Activated CD8-positive, alpha-beta memory T cell treated with anti-CD3 and anti-CD28 coated beads, Interleukin-2, amount 50 U/mL, for 48 hours (primary cell): Measurements from ENCODE around the gene CALML5.

ENCODE experiments used
- DNase-seq: peaks from one replicate; pipeline ENCODE4 v3.0.0-alpha.2; 2020

The CALML5 gene

GRCh38 chr10:5480162-5480941 is 19.0 kb downstream of the CALML5 start:
- DNase-seq = no peak

GRCh38 chr10:5479481-5480161 is 19.7 kb downstream of the CALML5 start:
- peak; percentile 42 for DNase-seq

- DNase-seq = peak; percentile 33
Observed at GRCh38 chr10:5478694-5479305, 20.6 kb downstream of the CALML5 start.

GRCh38 chr10:5477948-5478693 is 21.2 kb downstream of the CALML5 start:
- DNase-seq = peak; percentile 25

DNA sequence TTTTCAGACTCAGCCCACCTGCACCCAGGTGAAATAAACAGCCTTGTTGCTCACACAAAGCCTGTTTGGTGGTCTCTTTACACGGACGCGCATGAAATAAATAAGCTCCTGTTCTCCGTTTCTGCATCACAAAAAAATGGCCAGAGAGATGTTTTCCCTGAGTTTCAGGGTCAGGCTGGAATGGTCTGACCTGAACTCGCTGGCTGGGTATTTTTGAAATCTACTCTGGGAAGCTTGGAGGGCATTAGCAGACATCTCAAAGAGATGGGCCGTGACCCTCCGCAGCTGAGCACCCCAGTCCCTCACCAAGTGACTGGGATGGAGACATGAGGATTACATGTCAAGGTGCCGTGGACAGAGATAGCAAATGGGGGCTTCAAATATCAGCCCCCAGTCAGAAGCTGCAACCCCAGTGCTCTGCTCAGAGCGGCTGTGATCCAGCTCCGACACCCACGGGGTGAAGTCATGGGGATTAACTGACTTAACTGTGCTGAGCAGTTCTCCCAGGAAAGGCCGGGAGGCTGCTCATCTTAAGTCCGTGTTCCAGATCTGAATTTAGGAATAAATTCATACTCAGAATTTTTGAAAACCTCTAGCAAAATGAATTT is 22.3 kb downstream of the CALML5 start:
- DNase-seq = peak; percentile 29

DNA sequence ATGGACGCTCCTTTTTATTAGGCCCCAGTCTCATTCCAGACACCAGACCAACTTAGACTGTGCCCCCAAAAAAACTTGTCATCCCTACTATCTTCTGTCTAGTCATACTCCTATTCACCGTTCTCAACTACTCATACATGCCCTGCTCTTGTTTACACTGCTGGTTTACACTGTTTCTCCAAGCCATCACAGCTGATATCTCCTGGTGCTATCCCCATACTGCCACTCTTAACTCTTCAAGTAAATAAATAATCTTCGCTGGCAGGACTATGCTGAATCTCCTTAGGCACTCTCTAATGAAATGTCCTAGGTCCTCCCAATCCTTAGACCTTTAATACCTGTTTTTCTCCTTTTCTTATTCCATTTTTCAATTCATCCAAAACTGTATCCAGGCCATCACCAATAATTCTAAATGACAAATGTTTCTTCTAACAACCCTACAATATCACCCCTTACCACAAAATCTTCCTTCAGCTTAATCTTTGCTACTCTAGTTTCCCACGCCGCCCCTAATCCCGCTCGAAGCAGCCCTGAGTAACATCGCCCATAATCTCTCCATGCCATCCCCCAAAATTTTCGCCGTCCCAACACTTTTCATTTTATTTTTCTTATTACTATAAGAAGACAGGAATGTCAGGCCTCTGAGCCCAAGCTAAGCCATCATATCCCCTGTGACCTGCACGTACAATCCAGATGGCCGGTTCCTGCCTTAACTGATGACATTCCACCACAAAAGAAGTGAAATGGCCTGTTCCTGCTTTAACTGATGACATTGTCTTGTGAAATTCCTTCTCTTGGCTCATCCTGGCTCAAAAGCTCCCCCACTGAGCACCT is 23.2 kb downstream of the CALML5 start:
- DNase-seq = peak; percentile 12

DNA sequence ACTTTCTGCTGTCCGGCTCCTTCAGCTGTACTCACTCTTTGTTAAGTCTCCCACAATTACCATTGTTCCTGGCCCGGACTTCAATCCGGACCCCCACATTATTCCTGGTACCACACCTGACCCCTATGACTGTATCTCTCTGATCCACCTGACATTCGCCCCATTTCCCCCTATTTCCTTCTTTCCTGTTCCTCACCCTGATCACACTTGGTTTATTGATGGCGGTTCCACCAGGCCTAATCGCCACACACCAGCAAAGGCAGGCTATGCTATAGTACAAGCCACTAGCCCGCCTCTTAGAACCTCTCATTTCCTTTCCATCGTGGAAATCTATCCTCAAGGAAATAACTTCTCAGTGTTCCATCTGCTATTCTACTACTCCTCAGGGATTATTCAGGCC is 24.3 kb downstream of the CALML5 start:
- peak; percentile 7 for DNase-seq

GRCh38 chr10:5474642-5475041 is 24.7 kb downstream of the CALML5 start:
- DNase-seq = peak; percentile 7

DNA sequence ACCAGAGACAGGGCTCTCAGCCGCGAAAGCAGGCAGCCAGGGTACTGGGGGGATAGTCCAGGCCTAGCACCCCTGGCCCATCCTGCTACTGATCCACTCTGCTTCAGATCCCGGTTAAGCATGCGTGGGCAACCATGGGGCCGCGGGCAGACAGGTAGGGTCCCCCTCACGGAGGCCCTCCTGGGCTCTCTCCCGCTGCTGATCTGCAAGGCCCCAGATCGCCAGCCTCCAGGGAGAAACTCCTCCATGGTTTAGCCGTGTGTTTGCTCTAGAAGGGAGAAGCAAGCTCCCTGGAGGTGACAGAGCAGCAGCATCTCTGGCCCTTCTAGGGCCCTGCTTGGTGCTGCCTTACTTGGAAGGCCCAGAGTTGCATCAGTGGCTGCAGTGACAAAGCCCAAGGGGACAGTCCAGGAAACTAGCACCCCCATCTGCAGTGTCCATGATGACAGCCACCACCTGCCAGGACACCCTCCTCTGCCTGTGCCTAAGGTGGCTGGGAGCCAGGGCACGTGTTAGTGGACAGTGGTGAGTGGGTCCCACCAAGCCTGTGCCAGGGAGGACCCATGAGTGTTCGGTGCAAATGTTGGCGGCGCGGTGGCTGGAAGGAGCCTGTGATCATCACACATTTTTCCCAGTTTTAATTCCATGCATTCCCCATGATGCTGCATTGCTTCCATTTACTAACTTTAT is 29.2 kb downstream of the CALML5 start:
- DNase-seq = no peak

DNA sequence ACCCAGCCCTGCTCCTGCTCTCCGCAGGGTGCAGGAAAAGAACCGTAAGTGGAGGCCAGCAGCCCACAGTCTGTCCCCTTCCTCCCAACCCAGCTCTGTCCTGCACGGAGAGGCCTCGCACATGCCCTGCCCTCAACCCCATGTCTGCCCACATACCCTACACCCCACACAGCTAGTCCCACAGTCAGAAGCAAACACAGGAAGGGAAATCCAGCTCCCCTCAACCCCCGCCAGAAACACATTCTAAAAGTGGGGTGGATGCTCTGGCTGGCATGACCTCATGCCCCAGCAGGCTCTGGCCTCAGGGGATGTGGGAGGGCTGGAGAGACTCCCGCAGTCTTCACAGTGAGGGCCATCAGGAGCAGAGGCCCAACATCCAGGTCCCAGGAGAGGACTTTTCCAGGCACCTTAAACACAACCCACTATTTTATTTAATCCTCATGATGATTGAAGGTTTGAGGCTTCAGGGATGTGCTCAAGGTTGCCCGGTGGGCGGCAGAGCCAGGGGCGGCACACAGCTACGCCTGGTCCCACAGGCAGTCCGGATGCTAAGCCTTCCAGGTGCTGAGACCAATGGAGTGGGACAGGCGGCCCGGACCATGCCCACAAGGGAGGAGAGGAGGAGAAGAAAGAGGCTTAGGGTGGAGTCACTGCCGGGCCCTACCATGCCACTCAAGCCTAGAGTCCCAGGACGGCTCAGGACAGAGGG is 29.9 kb downstream of the CALML5 start:
- DNase-seq = no peak

GRCh38 chr10:5468262-5469106 is 30.9 kb downstream of the CALML5 start:
- no peak for DNase-seq

DNA sequence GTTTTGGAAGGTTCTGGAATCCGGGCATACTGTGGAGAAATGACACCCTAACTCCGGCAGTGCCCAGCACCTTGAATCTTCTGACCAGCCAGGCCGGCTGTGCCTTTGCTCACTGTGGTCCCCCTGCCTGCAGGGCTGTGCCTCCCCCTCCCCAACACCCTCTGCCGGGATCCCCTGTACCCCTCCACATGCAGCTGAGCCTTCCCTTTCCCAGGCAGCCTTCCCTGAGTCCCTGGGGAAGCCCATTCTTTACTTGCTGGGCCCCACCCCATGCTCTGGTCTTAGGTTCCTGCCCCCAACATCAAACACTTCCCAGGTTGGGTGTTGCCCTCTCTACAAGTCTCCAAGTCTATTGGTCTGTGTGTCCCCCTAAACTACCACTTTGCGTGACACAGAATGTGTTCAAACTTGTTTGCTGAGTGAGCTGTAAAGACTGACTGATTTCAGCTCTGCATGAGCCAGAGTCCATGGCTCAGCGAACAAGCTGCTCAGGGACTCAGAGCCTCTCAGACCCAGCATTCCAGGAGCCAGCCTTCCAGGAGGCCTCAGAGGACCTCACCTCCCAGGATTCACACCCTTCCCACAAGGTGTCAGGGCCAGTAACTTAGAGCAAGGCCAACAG is 31.6 kb downstream of the CALML5 start:
- DNase-seq = no peak

DNA sequence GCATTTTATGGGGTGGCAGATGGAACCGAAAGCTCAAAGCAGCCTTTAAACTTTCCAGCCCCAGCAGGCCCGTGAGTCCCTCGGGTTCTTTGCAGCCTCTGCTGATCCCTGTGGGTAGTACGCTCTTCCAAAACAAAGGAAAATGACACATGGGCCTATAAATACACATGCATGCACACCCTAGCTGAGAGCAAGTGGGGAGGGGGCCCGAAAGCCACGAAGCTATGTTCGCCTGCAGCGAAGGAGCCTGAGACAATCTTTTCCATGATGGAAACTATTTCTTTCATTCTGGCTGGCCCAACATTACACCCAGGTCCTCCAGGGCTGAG is 32.2 kb downstream of the CALML5 start:
- no peak for DNase-seq

DNA sequence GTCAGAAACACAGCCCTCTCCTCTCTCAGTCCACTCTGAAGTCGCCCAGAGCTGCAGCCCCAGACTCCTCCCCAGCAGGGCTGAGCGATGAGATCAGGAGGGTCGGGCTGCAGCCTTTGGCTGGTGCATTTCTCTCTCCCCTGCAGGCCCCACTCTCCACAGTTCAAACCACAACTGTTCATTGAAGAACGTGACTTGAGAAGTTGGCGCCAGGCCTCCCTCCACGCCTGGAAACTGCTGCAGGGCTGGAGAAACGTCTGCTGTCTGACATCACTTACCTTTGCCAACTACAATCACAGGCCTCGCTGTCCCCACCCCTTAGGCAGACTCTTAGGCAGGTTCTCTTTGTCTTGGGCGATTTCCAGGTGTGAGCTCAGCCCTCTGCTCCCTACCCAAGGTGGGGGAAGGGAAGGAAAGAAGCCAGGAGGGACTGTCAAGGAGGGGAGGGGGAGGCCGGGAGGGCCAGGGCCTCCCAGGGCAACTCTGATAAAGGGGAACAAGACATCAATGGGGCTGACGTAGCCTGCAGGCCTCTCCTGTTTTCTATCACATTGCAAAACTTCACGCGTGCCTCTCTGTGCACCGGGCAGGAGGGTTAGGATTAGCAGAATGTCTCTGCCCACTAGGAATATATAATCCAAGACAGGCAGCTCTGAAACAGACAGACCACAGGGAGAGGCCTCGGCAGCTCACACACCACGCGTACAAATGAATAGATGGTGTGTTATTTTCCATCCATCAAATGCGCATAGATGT is 32.7 kb downstream of the CALML5 start:
- no peak for DNase-seq

GRCh38 chr10:5465976-5466450 is 33.4 kb downstream of the CALML5 start:
- no peak for DNase-seq

GRCh38 chr10:5464546-5464945 is 34.8 kb downstream of the CALML5 start:
- no peak for DNase-seq

- DNase-seq = no peak
Observed at GRCh38 chr10:5462841-5463293, 36.5 kb downstream of the CALML5 start.
